22Rv1 (cell line): Measurements from ENCODE around the gene DPEP2.

Experiments used
- ZFX ChIP-seq: fragments of 450-650 bp; IDR thresholded peaks from 2 replicates; pipeline ENCODE4 v1.6.1; 2017; ENCODE audit warnings: antibody characterized with exemption, borderline replicate concordance
- TF ChIP-seq, protein P1 (sequence below): fragments of 450-650 bp; IDR thresholded peaks from 2 replicates; pipeline ENCODE4 v1.5.1; 2017; ENCODE audit warnings: mild to moderate bottlenecking

DNA sequence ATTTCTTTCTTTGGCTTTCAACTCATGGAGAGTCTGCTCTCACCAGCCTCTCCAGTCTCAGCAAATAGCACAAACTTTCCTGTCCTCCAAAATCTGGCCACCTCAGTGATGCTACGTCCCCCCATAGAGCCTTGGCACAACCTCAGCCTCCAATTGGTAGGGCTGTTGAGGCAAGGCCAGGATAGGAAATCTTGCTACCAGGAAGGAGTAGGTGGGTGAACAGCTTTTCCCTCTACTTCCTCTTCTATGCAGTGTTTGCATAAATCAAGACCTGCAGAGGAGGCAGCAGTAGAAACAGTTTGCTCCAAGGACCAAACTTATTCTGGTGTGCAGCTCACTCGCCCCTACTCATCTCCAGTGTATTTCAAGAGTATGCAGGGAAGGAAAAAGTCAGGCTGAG lies 701 bp upstream of the DPEP2 start:
- TF ChIP-seq, protein P1, sequence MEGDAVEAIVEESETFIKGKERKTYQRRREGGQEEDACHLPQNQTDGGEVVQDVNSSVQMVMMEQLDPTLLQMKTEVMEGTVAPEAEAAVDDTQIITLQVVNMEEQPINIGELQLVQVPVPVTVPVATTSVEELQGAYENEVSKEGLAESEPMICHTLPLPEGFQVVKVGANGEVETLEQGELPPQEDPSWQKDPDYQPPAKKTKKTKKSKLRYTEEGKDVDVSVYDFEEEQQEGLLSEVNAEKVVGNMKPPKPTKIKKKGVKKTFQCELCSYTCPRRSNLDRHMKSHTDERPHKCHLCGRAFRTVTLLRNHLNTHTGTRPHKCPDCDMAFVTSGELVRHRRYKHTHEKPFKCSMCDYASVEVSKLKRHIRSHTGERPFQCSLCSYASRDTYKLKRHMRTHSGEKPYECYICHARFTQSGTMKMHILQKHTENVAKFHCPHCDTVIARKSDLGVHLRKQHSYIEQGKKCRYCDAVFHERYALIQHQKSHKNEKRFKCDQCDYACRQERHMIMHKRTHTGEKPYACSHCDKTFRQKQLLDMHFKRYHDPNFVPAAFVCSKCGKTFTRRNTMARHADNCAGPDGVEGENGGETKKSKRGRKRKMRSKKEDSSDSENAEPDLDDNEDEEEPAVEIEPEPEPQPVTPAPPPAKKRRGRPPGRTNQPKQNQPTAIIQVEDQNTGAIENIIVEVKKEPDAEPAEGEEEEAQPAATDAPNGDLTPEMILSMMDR: no peak
- TF ChIP-seq ZFX: no peak
